NCI-H1930 (cell line): ENCODE measurements around the gene DYSF.
"Not testable (repeated sequence)": the region's sequence is repeated elsewhere in the genome, so short reads cannot be mapped to it uniquely, and the experiment has no call there.

ENCODE experiments used
- DNase-seq, 2 experiments: peaks; one replicate each; lab custom pipeline; 2025; lab: John Stamatoyannopoulos, UW

The DYSF gene

GRCh38 chr2:71453404-71454220, at the start of gene DYSF:
DYSF (plus strand) TSS chr2:71453561.
- no peak for DNase-seq

- no peak for DNase-seq
Observed at GRCh38 chr2:71409611-71410010, 43.8 kb upstream of the DYSF start.

- no peak for DNase-seq
Observed at GRCh38 chr2:71410696-71411095, 42.7 kb upstream of the DYSF start.

GRCh38 chr2:71416866-71417265, 36.5 kb upstream of the DYSF start:
- DNase-seq, result not testable (repeated sequence)

- DNase-seq, result no peak
Observed at GRCh38 chr2:71417300-71418202, 35.8 kb upstream of the DYSF start.

GRCh38 chr2:71419145-71419544, 34.2 kb upstream of the DYSF start:
- no peak for DNase-seq

- no peak for DNase-seq
Observed at GRCh38 chr2:71419976-71420375, 33.4 kb upstream of the DYSF start.

GRCh38 chr2:71422786-71423185, 30.6 kb upstream of the DYSF start:
- no peak for DNase-seq

GRCh38 chr2:71423817-71424420, 29.4 kb upstream of the DYSF start:
- DNase-seq, result no peak

- no peak for DNase-seq
Observed at GRCh38 chr2:71426721-71427120, 26.6 kb upstream of the DYSF start.

- no peak for DNase-seq
Observed at GRCh38 chr2:71428472-71429383, 24.6 kb upstream of the DYSF start.

- not testable (repeated sequence) for DNase-seq
Observed at GRCh38 chr2:71445142-71445541, 8.2 kb upstream of the DYSF start.

GRCh38 chr2:71446505-71446904, 6.9 kb upstream of the DYSF start:
- DNase-seq, result no peak

- no peak for DNase-seq
Observed at GRCh38 chr2:71449343-71449742, 4.0 kb upstream of the DYSF start.

- DNase-seq, result no peak
Observed at GRCh38 chr2:71451705-71452104, 1.7 kb upstream of the DYSF start.

- DNase-seq, result no peak
Observed at GRCh38 chr2:71452565-71452964, 796 bp upstream of the DYSF start.

- no peak for DNase-seq
Observed at GRCh38 chr2:71454221-71455010, 1.1 kb downstream of the DYSF start.

- no peak for DNase-seq
Observed at GRCh38 chr2:71455011-71455740, 1.8 kb downstream of the DYSF start.

- no peak for DNase-seq
Observed at GRCh38 chr2:71455741-71456569, 2.6 kb downstream of the DYSF start.
